GM12872 (cell line): ENCODE measurements around the gene MCOLN1.

Experiments used
- CTCF ChIP-seq: IDR thresholded peaks from 3 replicates; pipeline ENCODE4 v1.5.1; 2011; ENCODE audit warnings: low read depth, mild to moderate bottlenecking, low read length, moderate library complexity; ENCODE audit not compliant: insufficient read depth

Gene MCOLN1

GRCh38 chr19:7534531-7535046, 12.2 kb downstream of the MCOLN1 start:
- TF ChIP-seq CTCF: no peak

- no peak for TF ChIP-seq CTCF
Observed at GRCh38 chr19:7535047-7535997, 12.9 kb downstream of the MCOLN1 start, which contains the start of gene PNPLA6. PNPLA6 (plus strand) TSS chr19:7535717; CDS start chr19:7535789, 72 bp downstream.

- TF ChIP-seq CTCF: no peak
Observed at GRCh38 chr19:7535998-7536695, 13.7 kb downstream of the MCOLN1 start.

GRCh38 chr19:7539827-7540425, 17.5 kb downstream of the MCOLN1 start:
- no peak for TF ChIP-seq CTCF

GRCh38 chr19:7540761-7541474, 18.5 kb downstream of the MCOLN1 start:
- TF ChIP-seq CTCF: no peak

GRCh38 chr19:7541475-7541824, 19.0 kb downstream of the MCOLN1 start:
- no peak for TF ChIP-seq CTCF
